Measurements from ENCODE around the gene AP2S1.
A peak's percentile ranks its signal among the peaks of the same experiment; 100 is the strongest.
"Not testable (repeated sequence)": the region's sequence is repeated elsewhere in the genome, so short reads cannot be mapped to it uniquely, and the experiment has no call there.

AP2S1 gene

GRCh38 chr19:46840498-46840942 lies 10.1 kb downstream of the AP2S1 start:
- peak; percentile 49 for DNase-seq

DNA sequence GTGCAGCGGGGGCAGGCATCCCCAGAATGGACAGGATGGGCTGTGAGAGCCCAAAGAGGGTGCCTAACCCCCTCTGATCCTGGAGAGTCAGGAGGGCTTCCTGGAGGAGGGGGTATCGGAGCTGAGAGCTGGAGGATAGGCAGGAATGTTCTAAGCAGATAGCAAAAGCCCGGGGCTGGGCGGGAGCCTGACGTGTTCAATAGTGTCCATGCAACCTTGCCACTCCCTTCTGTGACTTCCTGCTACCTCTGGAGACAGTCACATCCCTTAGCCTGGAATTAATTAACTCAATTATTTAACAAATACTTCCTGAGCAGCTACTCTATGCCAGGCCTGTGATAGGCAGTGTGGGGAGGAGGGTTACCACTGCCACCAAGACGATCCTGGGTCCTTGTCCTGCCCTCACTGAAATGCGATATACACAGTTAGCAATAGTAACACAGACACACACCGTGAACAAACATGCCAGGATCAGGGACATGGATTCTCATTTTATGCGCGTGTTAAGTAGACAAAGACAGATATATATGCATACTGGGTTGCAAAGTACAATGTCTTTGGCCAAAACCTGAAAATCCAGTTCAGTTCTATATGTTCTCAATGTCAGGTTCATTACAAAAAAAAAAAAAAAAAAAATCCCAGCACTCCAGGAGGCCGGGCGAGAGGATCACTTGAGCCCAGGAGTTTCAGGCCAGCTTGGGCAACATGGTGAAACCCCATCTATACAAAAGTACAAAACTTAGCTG lies 10.7 kb downstream of the AP2S1 start:
- no peak for DNase-seq

- no peak for DNase-seq
Measured at GRCh38 chr19:46838160-46838559, 12.5 kb downstream of the AP2S1 start.

DNA sequence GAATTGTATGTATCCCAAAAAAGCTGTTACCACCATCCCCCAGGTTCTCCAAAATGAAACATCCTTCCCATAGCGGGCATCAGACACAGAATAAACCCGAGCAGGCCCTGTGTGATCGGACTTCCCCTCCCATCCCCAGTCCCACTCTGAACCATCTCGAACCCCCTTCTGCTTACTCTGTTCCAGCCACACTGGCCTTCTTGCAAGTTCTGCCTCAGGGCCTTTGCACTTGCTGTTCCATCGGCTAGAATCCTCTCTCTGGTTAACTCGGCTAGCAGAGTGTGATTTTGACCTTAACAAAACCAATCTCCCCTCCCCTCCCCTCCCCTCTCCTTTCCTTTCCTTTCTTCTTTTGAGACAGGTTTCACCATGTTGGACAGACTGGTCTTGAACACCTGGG lies 15.7 kb downstream of the AP2S1 start:
- no peak for DNase-seq

DNA sequence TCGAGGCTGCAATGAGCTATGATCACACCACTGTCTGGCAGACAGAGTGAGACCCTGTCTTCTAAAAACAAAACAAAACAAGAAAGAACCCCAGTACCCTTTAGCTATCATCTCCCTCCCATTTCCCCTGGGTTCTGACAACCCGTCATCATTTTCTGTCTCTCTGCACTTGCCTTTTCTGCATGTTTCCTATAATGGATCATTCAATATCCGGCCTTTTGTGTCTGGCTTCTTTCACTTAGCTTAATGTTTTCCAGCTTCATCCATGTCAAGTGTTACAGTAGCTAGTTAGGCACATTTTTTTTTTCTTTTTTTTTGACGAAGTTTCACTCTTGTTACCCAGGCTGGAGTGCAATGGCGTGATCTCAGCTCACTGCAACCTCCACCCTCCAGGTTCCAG lies 16.5 kb downstream of the AP2S1 start:
- DNase-seq, result no peak

DNA sequence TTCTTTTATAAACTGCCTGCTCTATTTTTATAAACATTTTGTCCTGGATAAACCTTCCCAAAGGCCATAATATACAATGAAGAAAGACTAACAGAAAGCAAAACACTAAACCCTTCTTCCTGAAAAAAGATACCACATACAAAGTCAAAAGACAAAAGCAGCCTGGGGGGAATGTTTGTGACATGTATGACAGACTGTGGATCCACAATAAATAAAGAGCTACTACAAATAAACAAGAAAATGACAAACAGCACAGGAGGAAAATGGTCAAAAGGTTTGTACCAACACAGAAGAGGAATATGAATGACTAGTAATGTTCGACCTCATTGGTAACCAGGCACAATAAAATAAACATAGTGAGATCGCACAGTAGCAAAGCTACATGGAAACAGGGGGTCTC lies 19.8 kb downstream of the AP2S1 start:
- no peak for DNase-seq

DNA sequence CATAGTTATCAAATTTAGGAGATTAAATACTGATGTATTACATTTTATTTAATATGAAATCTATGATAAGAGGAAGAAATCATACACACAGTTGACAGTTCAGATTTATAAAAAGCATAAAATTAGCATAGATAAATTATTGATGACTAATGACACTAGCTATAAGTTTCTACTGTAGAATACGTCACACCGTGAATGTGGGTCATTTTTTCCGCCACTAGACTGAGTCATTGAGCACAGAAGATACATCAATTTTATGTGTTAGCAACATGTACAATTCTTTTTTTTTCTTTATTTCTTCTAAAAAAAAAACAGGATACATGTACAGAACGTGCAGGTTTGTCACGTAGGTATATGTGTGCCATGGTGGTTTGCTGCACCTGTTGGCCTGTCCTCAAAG lies 22.2 kb downstream of the AP2S1 start:
- DNase-seq, result peak; percentile 39

DNA sequence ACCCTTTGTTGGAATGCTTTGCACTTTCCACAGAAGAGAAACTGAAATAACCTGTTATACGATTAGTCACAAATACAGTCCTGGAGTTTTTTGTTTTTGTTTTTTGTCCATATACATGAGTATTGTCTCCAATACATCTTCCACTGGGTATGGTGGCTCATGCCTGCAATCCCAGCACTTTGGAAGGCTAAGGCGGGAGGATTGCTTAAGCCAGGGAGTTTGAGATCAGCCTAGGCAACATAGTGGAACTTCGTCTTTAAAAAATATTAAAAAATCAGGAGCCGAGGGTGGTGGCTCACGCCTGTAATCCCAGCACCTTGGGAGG lies 25.0 kb downstream of the AP2S1 start:
- no peak for DNase-seq

DNA sequence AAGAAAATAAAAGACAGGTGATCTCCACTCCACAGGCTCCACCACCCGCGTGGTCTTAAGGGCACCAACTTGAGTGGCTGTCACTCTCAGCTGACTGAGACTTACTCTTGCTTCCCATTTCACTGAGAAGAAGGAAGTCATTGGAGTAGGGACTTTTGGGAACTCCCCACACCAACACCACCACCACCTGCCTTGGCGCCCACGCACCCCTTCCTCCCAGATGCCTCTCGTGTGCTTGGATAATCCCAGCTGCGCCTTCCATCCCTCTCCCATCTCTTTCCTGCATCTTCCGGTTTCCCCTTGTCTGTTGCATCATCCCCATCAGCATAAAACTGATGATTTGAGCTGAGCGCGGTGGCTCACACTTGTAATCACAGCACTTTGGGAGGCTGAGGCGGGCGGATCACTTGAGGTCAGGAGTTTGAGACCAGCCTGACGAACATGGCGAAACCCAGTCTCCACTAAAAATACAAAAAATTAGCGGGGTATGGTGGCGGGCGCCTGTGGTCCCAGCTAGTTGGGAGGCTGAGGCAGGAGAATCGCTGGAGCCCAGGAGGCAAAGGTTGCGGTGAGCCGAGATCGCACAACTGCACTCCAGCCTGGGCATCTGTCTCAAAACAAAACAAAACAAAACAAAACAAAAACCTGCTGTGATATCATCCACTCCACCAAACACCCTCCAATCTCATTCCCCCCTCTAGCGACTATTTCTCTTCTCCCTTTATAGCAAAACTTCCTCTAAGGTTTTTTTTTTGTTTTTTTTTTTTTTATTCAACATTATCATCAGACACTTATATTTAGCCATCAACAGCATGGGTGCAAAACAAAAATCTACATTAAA lies 25.5 kb downstream of the AP2S1 start:
- no peak for DNase-seq

- DNase-seq, result no peak
Measured at GRCh38 chr19:46823049-46823448, 27.6 kb downstream of the AP2S1 start.

GRCh38 chr19:46822410-46822787 lies 28.2 kb downstream of the AP2S1 start:
- DNase-seq, result not testable (repeated sequence)

GRCh38 chr19:46821512-46822409 lies 28.9 kb downstream of the AP2S1 start:
- no peak for DNase-seq

DNA sequence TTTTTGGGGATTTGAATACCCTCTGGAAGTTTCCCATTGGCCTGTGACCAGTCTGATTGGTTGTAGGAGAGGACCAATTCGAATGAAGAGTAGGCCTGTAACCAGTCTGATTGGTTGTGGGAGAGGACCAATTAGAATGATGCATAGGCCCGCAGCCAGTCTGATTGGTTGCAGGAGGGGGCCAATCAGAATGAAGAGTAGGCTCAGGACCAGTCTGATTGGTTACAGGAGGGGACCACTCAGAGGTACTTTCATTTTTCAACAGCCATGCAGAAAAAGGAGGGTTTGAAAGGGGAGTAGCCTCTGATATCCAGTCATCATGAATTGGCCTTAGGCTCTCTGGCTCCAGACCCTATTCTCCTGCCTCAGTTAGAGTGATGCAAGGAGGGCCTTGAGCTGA lies 31.8 kb downstream of the AP2S1 start:
- peak; percentile 13 for DNase-seq

GRCh38 chr19:46815833-46816627 lies 34.6 kb downstream of the AP2S1 start:
- no peak for DNase-seq

DNA sequence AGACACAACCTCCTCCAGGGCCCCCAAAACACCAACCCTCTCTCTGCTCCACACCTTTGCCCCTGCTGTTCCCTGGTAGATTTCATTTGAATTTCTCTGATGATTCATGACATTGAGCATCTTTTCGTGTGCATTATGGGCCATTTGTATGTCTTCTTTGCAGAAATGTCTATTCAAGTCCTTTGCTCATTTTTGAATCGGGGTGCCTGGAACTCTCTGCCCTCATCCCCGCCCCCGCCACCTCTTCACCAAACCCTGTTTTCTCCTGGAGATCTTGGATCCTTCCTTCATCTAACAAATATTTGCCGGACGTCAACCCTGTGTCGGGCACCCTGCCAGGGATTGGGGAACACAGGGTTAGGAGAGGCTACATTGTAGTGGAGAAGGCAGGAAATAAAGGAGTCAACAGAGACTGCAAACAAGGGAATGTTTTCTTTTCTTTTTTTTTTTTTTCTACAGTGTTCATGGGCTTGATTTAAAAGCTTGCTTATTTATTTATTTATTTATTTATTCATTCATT lies 36.7 kb downstream of the AP2S1 start:
- DNase-seq, result peak; percentile 46

- DNase-seq, result no peak
Measured at GRCh38 chr19:46812977-46813838, 37.4 kb downstream of the AP2S1 start.

GRCh38 chr19:46809534-46810272 lies 40.9 kb downstream of the AP2S1 start:
- DNase-seq, result no peak

DNA sequence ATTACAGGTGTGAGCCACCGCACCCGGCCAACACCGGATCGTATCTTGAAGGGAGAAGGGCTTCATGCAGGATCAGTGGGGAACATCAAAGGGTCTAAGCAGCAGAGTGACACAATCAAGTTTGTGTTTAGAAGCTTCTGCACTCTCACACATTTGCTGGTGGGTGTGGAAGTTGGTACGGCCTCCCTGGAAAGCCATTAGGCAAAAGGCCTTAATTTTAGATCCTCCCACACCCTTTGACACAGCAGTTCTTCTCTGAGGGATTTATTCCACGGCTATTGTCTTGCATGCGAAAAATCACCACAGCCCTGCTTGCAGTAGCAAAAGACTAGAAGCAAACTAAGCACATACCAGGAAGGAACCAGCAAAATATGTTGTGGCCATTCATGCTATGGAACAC lies 44.0 kb downstream of the AP2S1 start:
- DNase-seq, result no peak

DNA sequence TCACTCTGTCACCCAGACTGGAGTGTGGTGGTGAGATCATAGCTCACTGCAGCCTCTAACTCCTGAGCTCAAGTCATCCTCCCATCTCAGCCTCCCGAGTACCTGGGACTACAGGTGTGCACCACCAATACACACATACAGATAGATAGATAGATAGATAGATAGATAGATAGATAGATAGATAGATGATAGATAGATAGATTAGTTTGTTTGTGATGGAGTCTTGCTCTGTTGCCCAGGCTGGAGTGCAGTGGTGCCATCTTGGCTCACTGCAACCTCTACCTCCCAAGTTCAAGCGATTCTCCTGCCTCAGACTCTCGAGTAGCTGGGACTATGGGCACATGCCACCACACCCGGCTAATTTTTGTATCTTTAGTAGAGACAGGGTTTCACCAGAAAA lies 46.2 kb downstream of the AP2S1 start:
- DNase-seq, result not testable (repeated sequence)

DNA sequence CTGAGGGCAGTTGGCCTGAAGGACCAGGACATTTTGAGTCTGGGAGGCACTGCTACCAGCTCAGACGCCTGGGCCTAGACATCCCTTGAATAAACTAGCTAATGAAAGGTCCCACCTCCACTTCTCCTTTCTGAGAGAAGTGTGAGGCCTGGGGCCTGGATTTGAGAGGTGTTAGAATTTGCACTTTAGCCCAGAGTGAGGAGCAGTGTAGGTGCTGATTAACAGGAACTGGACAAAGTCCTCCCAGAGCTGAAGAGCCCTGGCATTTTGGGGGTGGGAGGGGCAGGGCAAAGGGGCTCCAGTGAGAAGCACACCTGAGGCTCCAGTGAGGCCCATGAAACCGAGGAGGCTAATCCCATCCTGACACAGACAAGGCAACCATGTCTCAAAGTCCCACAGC lies 47.1 kb downstream of the AP2S1 start:
- DNase-seq, result no peak

DNA sequence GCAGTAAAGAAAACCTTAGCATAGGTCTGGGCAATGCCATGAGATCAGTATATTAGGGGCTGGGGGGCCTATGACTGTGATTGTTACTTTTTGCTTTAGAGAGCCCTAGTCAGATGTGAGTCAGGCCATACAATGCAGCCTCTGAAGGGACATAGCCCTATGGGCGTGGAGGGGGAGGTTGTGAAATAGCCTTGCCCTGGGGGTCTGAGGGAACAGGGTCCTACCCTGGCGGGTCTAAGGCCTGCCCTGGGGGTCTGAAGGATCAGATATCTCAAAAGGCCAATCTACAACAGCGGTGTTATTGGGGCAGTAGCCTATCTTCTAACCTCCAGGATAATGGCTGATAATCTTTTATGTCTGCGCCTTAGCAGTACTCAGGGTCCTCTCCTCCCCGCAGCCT lies 48.5 kb downstream of the AP2S1 start:
- no peak for DNase-seq

Measured in HCEC 1CT (cell line).